ENCODE results near the gene ASS1.
A peak's percentile ranks its signal among the peaks of the same experiment; 100 is the strongest.

Gene ASS1

DNA sequence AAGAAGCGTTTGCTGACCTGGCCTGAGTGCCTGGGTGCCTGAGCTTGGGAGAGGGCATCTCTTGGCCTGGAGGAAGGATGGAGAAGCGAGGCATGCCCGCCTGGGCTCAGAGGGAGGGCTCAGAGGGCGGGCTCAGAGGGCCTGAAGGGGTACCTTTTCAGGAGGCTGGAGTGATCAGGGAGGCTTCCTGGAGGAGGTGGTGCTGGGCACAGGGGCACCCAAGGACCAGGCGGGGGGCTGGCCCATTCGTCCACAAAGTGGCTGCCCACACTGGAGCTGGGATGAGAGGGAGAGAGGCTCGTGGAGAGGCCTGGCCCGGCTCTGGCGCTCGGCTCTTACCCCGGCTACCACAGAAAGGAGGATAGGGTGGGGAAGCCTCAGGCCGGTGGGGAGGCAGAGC is 32.8 kb downstream of the ASS1 start:
- DNase-seq = no peak

DNA sequence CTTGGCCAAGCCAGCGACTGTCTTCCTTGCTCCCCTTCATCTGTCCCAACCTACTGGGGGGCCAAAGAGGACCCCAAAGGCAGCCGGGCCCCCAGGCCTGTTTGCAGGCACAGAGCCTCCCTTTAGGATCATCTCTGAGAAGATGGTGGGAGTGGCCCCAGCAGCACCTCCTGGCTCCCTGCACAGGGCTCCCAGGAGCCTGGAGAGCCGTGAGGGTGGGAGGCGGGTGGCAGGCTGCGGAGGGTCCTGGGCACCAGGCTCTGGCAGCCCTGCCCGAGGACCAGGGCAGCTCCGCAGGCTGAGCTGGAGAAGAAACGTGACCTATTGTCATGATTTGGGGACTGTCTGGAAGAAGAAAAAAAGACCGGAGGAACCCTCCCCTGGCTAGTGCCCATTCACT is 33.4 kb downstream of the ASS1 start:
- no peak for DNase-seq

DNA sequence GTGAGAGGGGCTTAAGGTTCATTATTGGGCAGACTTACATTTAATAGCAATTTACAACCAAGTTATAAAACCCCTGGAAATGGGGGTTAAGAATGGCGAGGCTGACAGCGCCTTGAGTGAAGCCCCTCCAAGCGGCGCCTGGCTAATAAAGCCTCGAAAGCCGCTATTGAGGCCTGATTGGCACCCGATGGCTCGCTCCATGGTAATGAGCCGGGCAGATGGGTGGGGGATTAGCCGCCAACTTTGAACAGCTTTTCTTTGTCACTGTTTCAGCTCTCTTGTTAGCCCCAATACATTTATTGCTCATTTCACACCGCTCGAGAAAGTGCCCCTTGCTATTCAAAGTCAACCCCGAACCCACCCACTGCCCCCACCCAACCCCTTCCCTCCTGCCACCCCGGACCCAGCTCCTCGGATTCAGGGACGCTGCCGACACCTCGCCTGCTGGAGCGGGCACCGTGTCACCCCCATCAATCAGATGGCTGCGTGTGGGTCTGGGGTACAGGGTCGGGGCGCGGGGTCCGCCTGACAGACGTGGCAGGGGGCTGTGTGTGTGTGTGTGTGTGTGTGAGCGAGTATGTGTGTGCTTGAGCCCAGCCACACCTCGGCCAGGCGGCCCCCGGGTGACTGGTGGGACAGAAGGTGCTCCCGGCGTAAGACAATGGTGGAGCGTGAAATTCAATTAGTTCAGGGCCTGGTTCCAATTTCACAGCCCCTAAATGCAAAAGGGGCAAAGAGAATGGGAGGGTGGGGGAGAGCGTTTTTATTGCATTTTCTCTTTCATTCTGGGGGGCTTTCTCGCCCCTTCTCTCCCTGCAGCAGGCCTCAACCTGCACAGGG is 34.2 kb downstream of the ASS1 start:
- no peak for DNase-seq

DNA sequence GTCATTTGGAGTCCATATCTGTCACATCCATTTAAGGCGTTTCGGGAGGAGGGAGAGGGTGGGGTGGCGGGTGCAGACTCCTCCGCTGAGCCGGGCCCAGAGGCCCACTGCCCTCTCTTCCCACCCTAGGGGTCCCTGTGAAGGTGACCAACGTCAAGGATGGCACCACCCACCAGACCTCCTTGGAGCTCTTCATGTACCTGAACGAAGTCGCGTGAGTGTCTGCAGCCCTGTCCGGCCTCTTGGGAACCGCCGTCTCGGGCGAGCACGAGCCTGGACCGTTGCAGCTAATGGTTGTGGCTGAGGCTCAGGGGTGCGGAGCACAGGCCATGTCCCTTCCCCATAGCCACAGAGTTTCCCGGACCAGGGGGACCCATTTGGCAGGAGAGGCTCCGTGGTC is 34.8 kb downstream of the ASS1 start:
- no peak for DNase-seq

DNA sequence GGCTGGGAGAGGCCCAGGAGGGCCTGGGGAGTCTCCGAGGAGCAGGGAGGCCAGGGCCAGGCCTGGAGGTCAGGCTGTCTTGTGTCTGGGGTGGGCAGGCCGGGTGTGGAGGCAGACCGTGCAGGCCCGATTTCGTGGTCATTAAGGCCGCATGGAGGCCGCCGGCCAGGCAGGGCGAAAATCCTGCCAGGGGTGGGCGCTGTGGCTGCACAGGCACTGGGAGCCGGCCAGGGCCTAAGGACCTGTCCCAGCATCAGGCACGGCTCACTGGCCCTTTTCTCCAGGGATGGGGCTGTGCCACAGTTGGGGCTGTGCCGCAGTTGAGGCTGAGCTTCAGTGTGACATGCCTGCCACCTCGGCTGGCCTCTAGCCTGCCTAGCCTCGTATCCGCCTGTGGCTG is 35.9 kb downstream of the ASS1 start:
- no peak for DNase-seq

DNA sequence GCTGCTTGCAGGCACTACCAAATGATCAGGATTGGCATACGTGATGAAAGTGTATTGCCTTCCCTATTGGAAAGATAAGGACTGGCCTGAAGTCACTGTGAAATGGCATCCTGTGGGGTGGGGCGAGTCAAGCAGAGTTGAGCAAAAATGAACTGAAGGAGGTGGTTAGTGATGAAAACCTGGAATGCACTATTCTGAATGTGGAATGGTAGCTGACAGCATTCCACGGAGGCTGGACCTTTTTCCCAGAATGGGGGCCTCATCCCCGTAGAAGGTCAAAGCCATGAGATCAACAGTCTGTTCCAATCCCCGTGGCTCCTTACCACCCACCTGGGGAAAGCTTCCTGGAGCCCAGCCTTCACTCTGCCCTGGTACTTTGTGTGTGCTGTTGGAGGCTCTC is 37.7 kb downstream of the ASS1 start:
- DNase-seq = no peak

DNA sequence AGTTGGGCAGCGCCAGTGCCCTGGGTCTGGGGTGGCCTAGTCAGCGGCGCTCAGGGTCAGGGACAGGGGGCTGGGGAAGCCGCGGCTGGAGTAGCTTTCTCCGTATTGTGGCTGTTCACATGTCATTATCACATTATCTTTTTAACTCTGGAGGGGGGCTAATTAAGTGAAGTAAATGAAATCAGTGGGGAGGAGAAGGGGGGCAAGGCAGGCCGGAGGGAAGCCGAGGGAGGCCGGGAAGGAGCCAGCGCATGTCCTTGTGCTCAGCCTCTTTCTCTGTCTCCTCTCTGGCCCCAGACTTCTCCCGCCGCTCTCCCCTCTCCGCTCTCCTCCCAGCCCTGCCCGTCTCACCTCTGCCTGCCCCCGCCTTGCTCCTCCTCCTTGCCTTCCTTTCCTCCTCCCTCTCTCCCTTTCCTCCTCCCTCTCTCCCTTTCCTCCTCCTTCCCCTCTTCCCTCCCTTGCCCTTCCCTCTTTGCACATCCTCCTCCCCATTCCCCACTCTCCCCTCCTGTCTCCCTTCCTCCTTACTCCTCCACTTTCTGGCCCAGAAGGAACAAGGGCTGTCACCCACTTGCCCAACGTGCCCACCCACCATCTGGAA is 38.7 kb downstream of the ASS1 start:
- DNase-seq = no peak

DNA sequence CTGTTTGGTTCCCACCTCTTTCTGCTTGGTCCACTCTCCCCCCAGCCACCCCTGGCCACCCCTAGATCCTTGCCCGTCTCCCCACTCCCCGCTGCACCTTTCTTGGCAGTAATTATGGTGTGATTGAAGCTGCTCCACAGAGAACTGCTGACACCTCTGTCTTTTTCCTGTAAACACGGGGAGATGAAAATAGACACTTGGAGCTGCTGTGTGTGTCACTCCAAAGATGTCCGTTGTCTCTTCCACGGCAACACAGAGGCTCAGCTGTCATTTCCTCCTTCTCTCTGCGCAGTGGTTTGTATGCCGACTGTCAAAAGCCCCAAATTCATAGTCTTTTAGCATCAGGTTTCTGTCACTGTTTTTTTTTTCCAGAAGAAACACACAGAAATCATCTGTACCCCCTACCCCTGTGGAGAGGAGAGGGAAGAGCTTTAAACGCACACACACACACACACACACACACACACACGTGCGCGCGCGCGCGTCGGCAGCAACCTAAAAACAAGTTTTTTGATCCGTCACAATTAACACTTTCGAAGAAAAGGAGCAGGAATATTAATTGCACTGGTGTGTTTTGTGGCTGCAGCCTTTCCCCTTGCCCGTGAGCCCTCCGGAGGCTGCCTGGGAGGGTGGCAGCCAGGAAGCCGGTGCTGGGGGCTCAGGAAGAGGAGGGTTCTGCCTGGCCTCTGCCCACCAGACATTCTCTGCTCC is 39.8 kb downstream of the ASS1 start:
- DNase-seq = no peak

DNA sequence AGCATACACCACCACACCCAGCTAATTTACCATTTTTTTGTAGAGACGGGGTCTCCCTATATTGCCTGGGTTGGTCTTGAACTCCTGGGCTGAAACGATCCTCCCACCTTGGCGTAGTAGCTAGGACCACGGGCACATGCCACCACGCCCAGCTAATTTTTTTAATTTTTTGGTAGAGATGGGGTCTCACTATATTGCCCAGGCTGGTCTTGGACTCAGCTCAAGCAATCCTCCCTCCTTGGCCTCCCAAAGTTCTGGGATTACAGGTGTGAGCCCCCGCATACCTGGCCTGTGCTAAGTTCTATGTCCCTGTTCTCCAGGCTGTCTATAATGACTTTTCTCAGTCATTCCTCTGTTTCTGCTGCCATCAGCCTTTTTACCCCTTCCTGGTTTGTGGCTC is 41.3 kb downstream of the ASS1 start:
- DNase-seq = no peak

DNA sequence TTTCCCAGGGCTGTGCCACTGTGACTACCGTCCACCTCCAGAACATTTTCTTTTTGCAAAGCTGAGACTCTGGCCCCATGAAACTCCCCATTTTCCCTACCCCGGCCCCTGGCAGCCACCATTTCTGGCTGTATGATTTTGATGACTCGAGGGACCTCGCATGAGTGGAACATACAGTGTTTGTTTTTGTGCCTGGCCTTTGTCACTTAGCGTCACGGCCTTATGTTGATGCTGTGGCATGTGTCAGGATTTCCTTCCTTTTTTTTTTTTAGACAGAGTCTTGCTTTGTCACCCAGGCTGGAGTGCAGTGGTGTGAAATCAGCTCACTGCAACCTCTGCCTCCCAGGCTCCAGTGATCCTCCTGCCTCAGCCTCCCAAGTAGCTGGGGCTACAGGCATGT is 42.7 kb downstream of the ASS1 start:
- no peak for DNase-seq

DNA sequence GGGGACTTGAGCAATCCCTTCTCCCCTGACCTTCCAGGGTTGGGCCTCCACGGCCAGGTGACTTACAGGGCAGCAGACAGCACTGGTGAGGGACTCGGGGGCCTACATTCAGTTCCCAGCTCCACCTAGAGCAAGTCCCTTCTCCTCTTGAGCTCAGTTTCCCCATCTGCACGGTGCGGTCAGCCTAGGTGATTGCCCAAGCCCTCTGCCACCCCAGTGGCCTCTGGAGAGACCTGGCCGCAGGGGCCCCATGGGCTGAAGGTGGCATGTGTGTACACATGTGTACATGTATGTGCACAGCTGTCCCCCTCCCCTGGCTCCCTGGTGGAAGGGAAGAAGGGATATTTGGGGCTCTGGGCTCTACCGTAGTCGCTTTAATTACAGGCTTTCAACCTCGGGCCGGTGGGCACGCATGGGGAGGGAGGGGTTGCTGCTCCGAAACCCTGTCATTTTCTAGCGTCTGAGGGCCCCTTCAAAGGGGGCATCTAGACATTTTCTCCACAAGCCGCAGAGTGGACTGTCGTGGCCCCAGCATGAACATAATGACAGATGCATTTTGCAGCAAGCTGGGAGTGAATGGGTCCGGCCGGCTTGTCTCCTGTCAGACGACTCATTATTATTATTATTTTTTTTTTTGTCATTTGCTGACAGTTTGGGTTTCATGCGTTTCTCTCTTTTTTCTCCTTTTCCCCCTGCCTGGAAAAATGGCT is 44.0 kb downstream of the ASS1 start:
- no peak for DNase-seq

DNA sequence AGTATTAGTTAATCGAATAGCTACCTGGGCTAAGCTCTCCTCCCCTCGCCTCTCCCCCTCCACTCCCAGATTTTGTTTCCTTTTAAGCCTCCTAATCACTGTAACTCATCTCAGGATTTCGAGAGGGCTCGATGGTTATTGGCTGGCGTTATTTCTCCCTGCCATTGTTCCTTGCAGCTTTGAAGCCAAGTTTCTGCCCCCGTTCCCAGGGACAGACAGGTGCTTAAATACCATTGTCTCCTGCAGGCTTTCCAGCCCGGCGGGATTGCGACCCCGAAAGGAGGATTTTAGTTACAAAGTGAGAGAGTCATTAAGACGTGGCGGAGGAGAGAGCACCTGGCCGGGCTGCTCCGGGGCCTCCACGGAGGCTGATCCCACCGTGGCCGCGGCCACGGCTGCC is 46.2 kb downstream of the ASS1 start:
- DNase-seq = no peak

DNA sequence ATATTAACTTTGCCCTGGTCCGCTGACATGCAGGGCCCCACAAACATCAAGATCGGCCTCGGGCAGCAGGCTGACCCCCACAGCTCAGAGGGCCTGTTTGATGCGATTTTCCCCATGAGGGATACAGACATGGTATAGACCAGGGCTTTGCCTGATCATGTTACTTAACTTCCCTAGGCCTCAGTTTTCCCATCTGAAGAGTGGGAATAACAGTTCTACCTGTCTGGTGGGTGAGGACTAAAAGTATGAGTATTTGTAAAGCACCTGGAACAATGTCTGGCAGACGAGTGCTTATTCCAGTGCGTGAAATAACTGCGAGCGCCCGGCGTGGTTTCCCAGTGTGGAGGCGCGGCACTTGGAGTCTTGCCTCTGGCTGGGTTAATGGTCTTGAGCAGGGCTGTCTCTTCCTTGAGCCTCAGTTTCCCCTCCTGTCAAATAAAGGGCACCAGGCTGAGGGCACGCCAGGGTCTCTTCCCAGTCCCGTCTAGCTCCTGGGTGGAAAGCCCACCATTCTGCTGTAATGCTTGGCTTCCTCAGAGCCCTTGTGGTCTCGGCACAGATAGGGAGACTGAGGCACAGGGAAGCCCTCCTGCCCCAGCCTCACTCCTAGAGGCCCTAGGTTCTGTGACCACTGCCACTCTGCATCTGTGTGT is 47.2 kb downstream of the ASS1 start:
- no peak for DNase-seq

DNA sequence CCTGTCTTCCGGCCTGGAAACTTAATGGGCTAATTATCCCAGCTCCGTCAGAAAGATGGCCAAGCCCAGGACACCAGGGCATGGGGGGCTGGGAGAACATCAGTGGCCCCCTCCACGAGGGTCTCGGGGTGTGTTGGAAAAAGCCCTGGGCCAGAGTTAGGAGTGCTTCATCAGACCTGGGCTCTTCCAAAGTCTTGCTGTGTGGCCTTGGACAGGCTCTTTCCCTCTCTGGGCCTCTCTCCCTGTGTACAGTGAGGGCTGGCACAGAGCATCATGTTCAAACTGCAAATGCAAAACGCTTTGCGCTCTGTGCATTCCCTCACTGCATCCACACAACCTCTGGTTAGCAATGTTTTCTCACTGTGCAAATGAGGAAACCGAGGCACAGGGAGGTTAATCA is 48.3 kb downstream of the ASS1 start:
- DNase-seq = no peak

DNA sequence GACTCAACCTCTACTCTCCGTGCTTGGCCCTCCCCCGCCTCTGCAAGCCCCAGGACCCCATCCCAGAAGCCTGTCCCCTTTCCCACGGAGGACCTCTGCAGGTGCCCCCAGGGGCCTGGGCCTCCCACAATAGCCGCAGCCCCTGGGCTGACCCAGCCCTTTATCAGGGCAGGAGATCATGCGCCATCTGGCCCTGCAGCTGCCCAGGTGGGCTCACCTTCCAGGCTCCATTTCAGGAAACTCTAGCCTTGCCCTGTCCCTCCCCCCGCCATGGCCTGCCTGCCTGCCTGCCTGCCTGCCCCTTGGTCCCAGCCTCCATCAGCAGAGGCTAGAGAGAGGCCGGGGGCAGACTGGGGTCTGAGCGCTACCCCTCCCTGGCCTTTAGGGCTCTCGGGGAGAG is 48.7 kb downstream of the ASS1 start:
- no peak for DNase-seq

DNA sequence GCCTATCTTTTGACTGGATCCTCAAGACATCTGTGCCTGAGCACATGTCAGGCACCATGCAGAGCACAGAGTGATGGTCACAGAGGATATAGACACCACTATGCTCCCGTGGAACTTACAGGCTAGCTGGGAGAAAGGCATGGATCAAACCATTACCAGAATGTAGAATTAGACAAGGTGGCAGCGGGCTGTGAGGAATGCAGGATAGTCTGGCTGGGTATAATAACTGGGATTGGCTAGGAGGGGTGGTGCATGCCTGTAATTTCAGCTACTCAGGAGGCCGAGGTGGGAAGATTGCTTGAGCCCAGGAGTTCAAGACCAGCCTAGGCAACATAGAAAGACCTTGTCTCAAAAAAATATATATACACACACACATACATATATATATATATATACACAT is 50.3 kb downstream of the ASS1 start:
- no peak for DNase-seq

DNA sequence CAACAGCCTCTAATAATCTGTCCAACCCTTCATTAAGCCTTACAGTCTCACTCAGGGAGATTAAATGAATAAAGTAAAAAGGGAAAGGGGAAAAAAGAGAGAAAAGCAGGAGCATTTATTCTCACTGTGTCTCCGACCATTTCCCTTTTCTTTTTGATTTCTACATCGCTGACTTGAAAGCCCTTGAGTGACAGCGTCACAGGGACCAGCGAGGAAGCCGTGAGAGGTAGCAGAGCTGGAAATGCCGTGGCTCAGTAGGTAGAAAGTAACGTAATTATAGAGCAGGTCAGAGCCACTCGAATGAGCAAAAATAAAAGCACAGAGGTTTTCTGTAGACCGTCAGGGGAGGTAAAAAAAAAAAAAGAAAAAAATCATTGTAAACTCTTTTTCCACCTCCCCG is 52.4 kb downstream of the ASS1 start:
- no peak for DNase-seq

DNA sequence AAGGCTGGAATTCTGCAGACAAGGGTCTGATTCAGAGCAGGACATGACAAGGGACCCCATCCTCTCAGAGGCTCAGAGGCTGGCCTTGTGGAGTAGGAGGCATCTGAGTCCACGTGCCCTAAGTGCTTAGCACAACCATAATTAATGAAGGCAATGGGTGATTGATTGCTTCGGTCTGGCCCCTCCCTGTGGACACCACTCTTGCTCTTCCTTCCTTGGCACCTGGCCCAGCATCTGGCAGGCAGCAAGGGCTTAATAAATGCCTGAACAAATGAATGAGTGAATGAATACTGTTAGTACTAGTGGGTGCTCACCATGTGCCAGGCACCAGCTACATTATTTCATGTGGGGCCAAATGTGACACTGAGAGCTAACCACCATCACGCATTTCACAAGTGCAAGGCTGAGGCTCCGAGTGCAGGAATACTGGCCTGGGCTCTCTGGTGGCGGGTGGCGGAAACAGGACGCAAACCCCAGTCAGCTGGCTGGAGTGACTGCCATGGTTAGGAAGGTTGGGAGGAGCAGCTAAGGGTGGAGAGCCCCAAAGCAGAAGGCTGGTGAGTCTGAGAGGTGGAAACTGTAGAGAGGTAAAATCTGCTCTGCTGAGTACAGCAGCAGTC is 53.6 kb downstream of the ASS1 start:
- no peak for DNase-seq

DNA sequence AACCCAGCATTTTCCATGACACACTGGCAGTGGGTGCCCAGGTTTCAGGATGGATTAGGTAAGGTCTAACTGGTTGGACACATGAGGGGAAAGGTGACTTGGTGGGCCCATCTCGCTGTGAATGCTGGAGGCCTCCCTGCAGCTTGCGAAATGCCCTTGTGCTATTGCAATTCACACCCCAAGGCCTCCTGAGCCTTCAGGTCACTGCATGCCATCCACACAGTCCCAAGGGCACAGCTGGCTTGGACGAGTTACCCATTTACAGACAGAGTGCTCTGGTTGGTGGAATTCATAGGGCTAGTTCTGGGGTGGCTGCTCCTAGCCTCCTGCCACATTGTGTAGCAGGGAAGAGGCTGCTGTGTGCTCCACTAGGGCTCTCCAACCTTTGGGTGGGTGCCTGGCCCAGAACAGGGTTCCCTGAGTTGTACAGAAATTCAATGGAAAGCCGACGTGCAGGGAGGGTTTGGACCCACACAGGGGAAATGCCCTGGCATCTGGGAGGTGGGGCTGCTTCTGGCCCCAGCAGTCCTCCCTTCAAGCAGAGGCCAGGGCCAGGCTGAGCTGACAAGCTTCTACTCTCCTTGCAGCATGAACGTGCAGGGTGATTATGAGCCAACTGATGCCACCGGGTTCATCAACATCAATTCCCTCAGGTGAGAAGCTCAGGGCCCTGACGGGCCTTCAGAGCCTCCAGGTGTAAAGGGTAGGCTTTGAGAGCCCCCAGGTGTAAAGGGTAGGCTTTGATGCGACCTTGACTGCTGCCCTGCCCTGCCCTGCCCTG is 54.3 kb downstream of the ASS1 start:
- no peak for DNase-seq

DNA sequence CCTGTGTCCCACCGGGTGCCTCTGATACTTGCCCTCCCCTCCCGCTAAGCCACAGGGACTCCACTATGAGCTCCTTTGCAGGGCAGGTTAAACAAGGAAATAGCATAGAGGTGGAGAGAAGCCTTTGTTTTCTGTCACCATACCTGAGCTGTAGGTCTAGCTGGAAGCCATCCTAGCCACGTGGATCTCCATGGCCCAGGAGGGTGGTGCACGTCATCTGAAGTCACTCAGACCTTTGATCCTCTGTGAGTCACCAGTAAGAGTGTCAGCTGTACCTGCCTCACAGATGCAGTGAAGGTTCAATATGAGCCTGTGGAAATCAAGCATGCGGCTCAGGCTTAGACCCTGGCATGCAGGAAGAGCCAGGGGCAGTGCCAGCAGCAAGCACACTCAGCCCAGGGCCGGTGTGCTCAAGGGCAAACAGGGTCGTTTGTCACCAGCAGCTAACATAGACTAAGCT is 55.1 kb downstream of the ASS1 start:
- DNase-seq = peak in 1 of 2 experiments; percentile 22

DNA sequence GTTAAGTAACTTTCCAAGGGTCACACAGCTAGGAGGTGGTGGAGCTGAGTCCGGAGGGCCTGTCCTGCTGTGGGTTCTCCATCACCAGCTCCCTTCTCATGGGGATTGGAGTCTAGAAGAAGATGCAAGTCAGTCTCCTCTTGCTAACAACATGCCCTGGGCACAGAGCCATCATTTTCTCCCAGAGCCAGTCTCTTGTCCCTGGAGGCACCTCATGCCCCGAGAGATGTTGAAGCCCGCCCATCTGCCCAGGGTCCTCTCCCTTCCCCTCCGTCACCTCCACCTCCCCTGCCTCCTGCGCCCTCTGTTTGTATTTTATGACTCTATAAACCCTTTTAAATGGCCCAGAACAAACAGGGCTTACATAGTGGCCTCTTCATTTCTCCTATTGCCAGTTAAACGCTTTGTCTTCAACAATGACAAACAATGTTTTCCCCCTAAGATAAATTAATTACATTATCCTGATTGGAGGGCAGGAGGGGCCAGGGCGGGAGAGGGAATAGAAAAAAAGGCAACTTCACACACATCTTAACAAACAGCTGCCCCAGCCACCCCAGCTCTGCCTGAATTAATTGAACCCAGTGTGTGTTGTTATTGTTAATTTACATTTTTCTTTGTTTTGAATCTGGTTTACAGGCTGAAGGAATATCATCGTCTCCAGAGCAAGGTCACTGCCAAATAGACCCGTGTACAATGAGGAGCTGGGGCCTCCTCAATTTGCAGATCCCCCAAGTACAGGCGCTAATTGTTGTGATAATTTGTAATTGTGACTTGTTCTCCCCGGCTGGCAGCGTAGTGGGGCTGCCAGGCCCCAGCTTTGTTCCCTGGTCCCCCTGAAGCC is 55.8 kb downstream of the ASS1 start:
- no peak for DNase-seq
